NCI-H1417 treated with DMSO at 0.1 percent for 48 hours (cell line): ENCODE results near the gene TTC9.

Experiments
- DNase-seq: peaks from one replicate; lab custom pipeline; 2025; lab: John Stamatoyannopoulos, UW

TTC9 gene

GRCh38 chr14:70716483-70716882 lies 74.8 kb downstream of the TTC9 start:
- DNase-seq, result no peak

GRCh38 chr14:70716958-70717357 lies 75.2 kb downstream of the TTC9 start:
- DNase-seq, result no peak

- DNase-seq, result no peak
These were observed 76.8 kb downstream of the TTC9 start for GRCh38 chr14:70718383-70719118.

GRCh38 chr14:70721542-70721941 lies 79.8 kb downstream of the TTC9 start:
- DNase-seq, result no peak

GRCh38 chr14:70722418-70722817 lies 80.7 kb downstream of the TTC9 start:
- no peak for DNase-seq

GRCh38 chr14:70723276-70723675 lies 81.6 kb downstream of the TTC9 start:
- no peak for DNase-seq

GRCh38 chr14:70724110-70724509 lies 82.4 kb downstream of the TTC9 start:
- DNase-seq, result no peak

DNA sequence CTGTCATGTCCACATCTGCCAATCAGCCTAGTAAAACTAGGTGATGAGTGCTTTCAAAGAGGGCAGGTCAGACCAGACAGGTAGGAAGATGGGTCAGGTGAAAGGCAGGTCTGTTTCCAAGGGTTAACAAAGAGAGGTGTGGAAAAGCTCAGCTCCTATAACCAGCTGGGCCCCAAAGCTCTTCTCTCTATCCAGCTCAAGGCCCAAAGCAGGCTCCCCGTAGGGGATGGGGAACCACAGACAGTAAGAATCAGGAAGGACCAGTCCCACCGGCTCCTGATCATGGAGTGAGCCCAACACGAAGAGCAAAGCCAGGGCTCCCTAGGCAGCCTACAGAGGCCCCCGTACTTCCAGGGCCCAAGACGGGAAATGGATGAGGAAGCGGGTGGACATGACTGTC lies 83.2 kb downstream of the TTC9 start:
- no peak for DNase-seq
